Endothelial cell of umbilical vein (primary cell): ENCODE data around the gene HCN2. TPM values are rescaled to one million over a fixed set of nuclear protein-coding genes. Genes with fewer than 3 reads are reported as not detected.

Experiments used
- BruUV-seq: library from RNA; stranded (reverse); fragments of 400-500 nt; replicated peaks from 2 replicates; lab custom pipeline; 2021; lab: Mats Ljungman, UMichigan
- CTCF ChIA-PET: fragments of 300-600, 350-600 bp; sonication (Branson Sonifier 250); formaldehyde crosslinking; loops from one replicate; lab custom pipeline; 2021; ENCODE audit warnings: antibody characterized with exemption, inconsistent platforms; lab: Charles Lee
- POLR2A ChIA-PET: fragments of 300-600, 350-600 bp; sonication (Branson Sonifier 250); formaldehyde crosslinking; loops from one replicate; lab custom pipeline; 2021; ENCODE audit warnings: antibody characterized with exemption, inconsistent platforms; lab: Charles Lee
- DNase-seq: peaks from one replicate; pipeline ENCODE4 v3.0.0-alpha.2; 2011; ENCODE audit warnings: low read depth, low spot score
- FAIRE-seq: peaks from 2 replicates; lab custom pipeline; 2011; peaks lifted over from hg19 to GRCh38; lab: Jason Lieb, UNC
- H2AFZ ChIP-seq: 2 replicates; pipeline ENCODE4 v1.6.0; 2012; ENCODE audit warnings: low read depth, low read length, control low read depth, inconsistent platforms
- H3K27ac ChIP-seq: 2 replicates; pipeline ENCODE4 v1.5.1; 2011; ENCODE audit warnings: low read depth, mild to moderate bottlenecking, control low read depth, low read length, moderate library complexity; ENCODE audit not compliant: insufficient read depth
- H3K27me3 ChIP-seq, 2 experiments: 2 replicates each; pipeline versions ENCODE4 v1.6.0 to v1.6.1; 2011; ENCODE audit warnings: low read length in 2 of 2, mixed read lengths in 1 of 2; ENCODE audit not compliant: control insufficient read depth in 2 of 2, insufficient read depth in 2 of 2
- H3K36me3 ChIP-seq, 2 experiments: 2 replicates in 1 of 2; 3 replicates in 1 of 2; pipeline ENCODE4 v1.5.1; 2011; ENCODE audit warnings: low read length in 2 of 2, mild to moderate bottlenecking in 1 of 2, moderate library complexity in 1 of 2; ENCODE audit not compliant: control insufficient read depth in 2 of 2, insufficient read depth in 2 of 2; ENCODE audit errors: extremely low read depth in 1 of 2
- H3K4me1 ChIP-seq: 3 replicates; pipeline ENCODE4 v1.5.1; 2011; ENCODE audit warnings: mild to moderate bottlenecking, low read length; ENCODE audit not compliant: control insufficient read depth, insufficient read depth; ENCODE audit errors: extremely low read depth
- H3K4me2 ChIP-seq: 2 replicates; pipeline ENCODE4 v1.6.1; 2011; ENCODE audit warnings: low read length, control low read depth, mixed read lengths; ENCODE audit not compliant: insufficient read depth
- H3K4me3 ChIP-seq, 3 experiments: fragments of 200-600 bp in 1 of 3; sonication (generic), shearing (Covaris generic) in 1 of 3; replicated peaks in 1 of 3; 2 replicates each; pipeline ENCODE4 v1.5.1; 2011 to 2016; ENCODE audit warnings: control low read depth in 3 of 3, low read length in 3 of 3, mild to moderate bottlenecking in 2 of 3, inconsistent platforms in 1 of 3, low read depth in 1 of 3, moderate library complexity in 1 of 3; ENCODE audit not compliant: insufficient read depth in 1 of 3
- H3K79me2 ChIP-seq: 2 replicates; pipeline ENCODE4 v1.6.0; 2012; ENCODE audit warnings: low read length, inconsistent platforms; ENCODE audit not compliant: control insufficient read depth, insufficient read depth
- H3K9ac ChIP-seq: replicated peaks from 2 replicates; pipeline ENCODE3; 2011; ENCODE audit warnings: low read length, control low read depth; ENCODE audit not compliant: insufficient read depth; ENCODE audit errors: extremely low read depth
- H3K9me1 ChIP-seq: replicated peaks from 3 replicates; pipeline ENCODE4 v1.6.0; 2011; ENCODE audit warnings: mild to moderate bottlenecking, low read length; ENCODE audit not compliant: control insufficient read depth, insufficient read depth; ENCODE audit errors: extremely low read depth
- H3K9me3 ChIP-seq: replicated peaks from 2 replicates; pipeline ENCODE4 v1.5.1; 2012; ENCODE audit warnings: low read length, inconsistent platforms; ENCODE audit not compliant: control insufficient read depth, insufficient read depth
- H4K20me1 ChIP-seq: replicated peaks from 2 replicates; pipeline ENCODE3; 2011; ENCODE audit warnings: mild to moderate bottlenecking, low read length; ENCODE audit not compliant: control insufficient read depth, insufficient read depth; ENCODE audit errors: extremely low read depth
- CTCF ChIP-seq, 2 donors: IDR thresholded peaks; 1 replicate in 1 of 2; 2 replicates in 1 of 2; pipeline ENCODE4 v1.5.1; 2011; ENCODE audit warnings: low read length in 2 of 2, mild to moderate bottlenecking in 2 of 2, moderate library complexity in 2 of 2, control low read depth in 1 of 2, inconsistent platforms in 1 of 2, low read depth in 1 of 2; ENCODE audit not compliant: insufficient read depth in 1 of 2; ENCODE audit errors: extremely low read depth in 1 of 2
- EZH2 ChIP-seq: IDR thresholded peaks from 2 replicates; pipeline ENCODE4 v1.6.1; 2012; ENCODE audit warnings: borderline replicate concordance, low read depth, mild to moderate bottlenecking, moderate library complexity, low read length, inconsistent platforms; ENCODE audit not compliant: severe bottlenecking
- FOS ChIP-seq: IDR thresholded peaks from 2 replicates; pipeline ENCODE4 v1.6.1; 2011; ENCODE audit warnings: mild to moderate bottlenecking, low read length, moderate library complexity, borderline replicate concordance; ENCODE audit not compliant: insufficient read depth
- GATA2 ChIP-seq: IDR thresholded peaks from 2 replicates; pipeline ENCODE4 v1.7.0; 2011; ENCODE audit warnings: low read depth, mild to moderate bottlenecking, moderate library complexity, mixed read lengths, low read length; ENCODE audit not compliant: insufficient read length, insufficient read depth
- JUN ChIP-seq: IDR thresholded peaks from 2 replicates; pipeline ENCODE4 v1.6.1; 2011; ENCODE audit warnings: borderline replicate concordance, low read depth; ENCODE audit not compliant: insufficient read length, insufficient read depth
- MAX ChIP-seq: IDR thresholded peaks from 2 replicates; pipeline ENCODE4 v1.6.1; 2011; ENCODE audit not compliant: insufficient read depth, insufficient read length
- MYC ChIP-seq: IDR thresholded peaks from one replicate; pipeline ENCODE4 v1.6.1; 2011; ENCODE audit warnings: mild to moderate bottlenecking, low read depth, low read length
- POLR2A ChIP-seq: IDR thresholded peaks from 2 replicates; pipeline ENCODE4 v1.6.1; 2012; ENCODE audit warnings: low read depth, mild to moderate bottlenecking, control low read depth, low read length
- POLR2AphosphoS5 ChIP-seq: IDR thresholded peaks from 2 replicates; pipeline ENCODE4 v1.6.1; 2012; ENCODE audit warnings: low read depth, mild to moderate bottlenecking, control low read depth, low read length, moderate library complexity; ENCODE audit not compliant: insufficient read depth
- dilution Hi-C: fragments of 300-500 bp; cut with MboI; formaldehyde crosslinking; loops from one replicate; pipeline ENCODE4 v1.15.0; 2019; ENCODE audit warnings: low sequenced_read_pairs; ENCODE audit not compliant: extremely low pct_ligation_motif_present
- intact Hi-C: fragments of 100-400 bp; cut with micrococcal nuclease; formaldehyde crosslinking; loops from one replicate; pipeline ENCODE4 v1.10.0; 2022
- polyA plus RNA-seq, 4 experiments: library from polyadenylated mRNA; depleted of rRNA in 3 of 4; stranded (reverse) in 3 of 4; unstranded in 1 of 4; fragments of >200 nt; gene quantifications; 2 replicates each; pipeline versions ENCODE4 v1.2.1 to v1.2.3, GENCODE V29; 2011 to 2012; ENCODE audit warnings: missing spikeins in 1 of 4
- total RNA-seq: library from RNA; stranded (reverse); gene quantifications from 2 replicates; pipeline ENCODE4 v1.2.3, GENCODE V29; 2021

HCN2 gene
- total and polyA plus RNA-seq, 2 donors (not counting 3 experiments of a cell fraction or from before 2014, with no cell fraction given) = 0.18 to 0.53 TPM

GRCh38 chr19:556611-557382 is 32.9 kb upstream of the HCN2 start:
- no peak for TF ChIP-seq JUN
- TF ChIP-seq GATA2 = no peak
- TF ChIP-seq CTCF (IDR thresholded peaks at IDR 0.05; ENCODE audit: extremely low read depth in 1 of 2, insufficient read depth in 1 of 2, low read depth in 1 of 2, low read length in 2 of 2) = no peak
- no peak for TF ChIP-seq POLR2AphosphoS5
- no peak for TF ChIP-seq MAX
- no peak for TF ChIP-seq EZH2
- no peak for TF ChIP-seq MYC
- no peak for TF ChIP-seq FOS
- TF ChIP-seq POLR2A = no peak
- no peaks in the 10 kb centered on the region for H3K36me3 ChIP-seq
- H3K4me2 ChIP-seq = no peak overlapping the region
- no peaks in the 10 kb centered on the region for H3K79me2 ChIP-seq
- no peaks in the 10 kb centered on the region for H3K4me1 ChIP-seq
- H3K4me3 ChIP-seq = no peak overlapping the region
- dilution Hi-C loops (no loop called here), intact Hi-C loops (no loop called here)
- H2AFZ ChIP-seq = no peak overlapping the region
- no peaks in the 10 kb centered on the region for H3K9me1 ChIP-seq
- BruUV-seq = no TSS peak
- no peak for DNase-seq
- ChIA-PET CTCF (interaction anchor here (0.9 to 1.0 kb wide), 2 partner anchors 11 to 69 kb away, joined by 3 to 4 read pairs; no protein-coding TSS in a partner anchor), POLR2A (no interaction called here)
- no peaks in the 10 kb centered on the region for H3K9me3 ChIP-seq
- no peaks in the 10 kb centered on the region for H3K27me3 ChIP-seq
- no peaks in the 10 kb centered on the region for H4K20me1 ChIP-seq
- no peak overlapping the region for H3K27ac ChIP-seq
- FAIRE-seq = no peak
- no peak overlapping the region for H3K9ac ChIP-seq
